Trophoblast cell (in vitro differentiated cells and primary cell): Measurements from ENCODE around the gene LRCH1. TPM values are rescaled to one million over a fixed set of nuclear protein-coding genes. Genes with fewer than 3 reads are reported as not detected.

ENCODE experiments used
- DNase-seq, 2 donors: peaks; one replicate each; pipeline ENCODE4 v3.0.0-alpha.2; 2016
- H2AFZ ChIP-seq: 2 replicates; pipeline ENCODE4 v1.6.1; 2013; ENCODE audit warnings: low read length, moderate library complexity, mild to moderate bottlenecking; ENCODE audit not compliant: insufficient read depth, poor library complexity
- H2AK5ac ChIP-seq: 2 replicates; pipeline ENCODE4 v1.6.1; 2013; ENCODE audit warnings: mild to moderate bottlenecking, low read length
- H2BK120ac ChIP-seq: 2 replicates; pipeline ENCODE4 v1.6.1; 2013; ENCODE audit warnings: low read length, mild to moderate bottlenecking, moderate library complexity; ENCODE audit not compliant: insufficient read depth, poor library complexity
- H2BK12ac ChIP-seq: 2 replicates; pipeline ENCODE4 v1.6.1; 2013; ENCODE audit warnings: mild to moderate bottlenecking, low read length, moderate library complexity
- H2BK5ac ChIP-seq: 2 replicates; pipeline ENCODE4 v1.6.1; 2013; ENCODE audit warnings: low read length, low read depth, moderate library complexity, mild to moderate bottlenecking; ENCODE audit not compliant: poor library complexity
- H3K14ac ChIP-seq: 2 replicates; pipeline ENCODE4 v1.6.1; 2013; ENCODE audit warnings: mild to moderate bottlenecking, low read length
- H3K18ac ChIP-seq: 2 replicates; pipeline ENCODE4 v1.6.1; 2013; ENCODE audit warnings: mild to moderate bottlenecking, low read length
- H3K23ac ChIP-seq: 2 replicates; pipeline ENCODE4 v1.6.1; 2013; ENCODE audit warnings: low read length
- H3K27ac ChIP-seq: 2 replicates; pipeline ENCODE4 v1.5.1; 2013; ENCODE audit warnings: low read depth, mild to moderate bottlenecking, inconsistent platforms, low read length, moderate library complexity
- H3K27me3 ChIP-seq: 2 replicates; pipeline ENCODE4 v1.6.1; 2013; ENCODE audit warnings: inconsistent platforms, mild to moderate bottlenecking, low read length, moderate library complexity; ENCODE audit not compliant: insufficient read depth
- H3K36me3 ChIP-seq, 2 experiments: 1 replicate in 1 of 2; 2 replicates in 1 of 2; pipeline ENCODE4 v1.6.1; 2013; ENCODE audit warnings: low read length in 2 of 2, mild to moderate bottlenecking in 2 of 2, moderate library complexity in 1 of 2; ENCODE audit not compliant: insufficient read depth in 2 of 2, control insufficient read depth in 1 of 2
- H3K4ac ChIP-seq: 2 replicates; pipeline ENCODE4 v1.6.1; 2013; ENCODE audit warnings: low read depth, mild to moderate bottlenecking, low read length, moderate library complexity
- H3K4me1 ChIP-seq, 2 experiments: 1 replicate in 1 of 2; 2 replicates in 1 of 2; pipeline ENCODE4 v1.6.1; 2013; ENCODE audit warnings: low read length in 2 of 2, mild to moderate bottlenecking in 2 of 2, moderate library complexity in 1 of 2; ENCODE audit not compliant: insufficient read depth in 2 of 2, control insufficient read depth in 1 of 2
- H3K4me2 ChIP-seq: 2 replicates; pipeline ENCODE4 v1.6.1; 2013; ENCODE audit warnings: inconsistent platforms, mild to moderate bottlenecking, low read length, moderate library complexity
- H3K4me3 ChIP-seq: 2 replicates; pipeline ENCODE4 v1.5.1; 2013; ENCODE audit warnings: mild to moderate bottlenecking, low read depth, low read length, inconsistent platforms
- H3K79me1 ChIP-seq: one replicate; pipeline ENCODE4 v1.6.1; 2013; ENCODE audit warnings: low read length
- H3K79me2 ChIP-seq: 2 replicates; pipeline ENCODE4 v1.6.1; 2013; ENCODE audit warnings: low read length, mild to moderate bottlenecking; ENCODE audit not compliant: control insufficient read depth, insufficient read depth, poor library complexity
- H3K9ac ChIP-seq: 2 replicates; pipeline ENCODE4 v1.6.1; 2013; ENCODE audit warnings: mild to moderate bottlenecking, low read length
- H3K9me3 ChIP-seq: 2 replicates; pipeline ENCODE4 v1.6.1; 2013; ENCODE audit warnings: low read depth, mild to moderate bottlenecking, control low read depth, inconsistent platforms, low read length; ENCODE audit not compliant: insufficient read depth
- H4K12ac ChIP-seq: 2 replicates; pipeline ENCODE4 v1.6.1; 2013; ENCODE audit warnings: low read depth, mild to moderate bottlenecking, low read length, moderate library complexity
- H4K8ac ChIP-seq: 2 replicates; pipeline ENCODE4 v1.6.1; 2013; ENCODE audit warnings: low read depth, mild to moderate bottlenecking, low read length, moderate library complexity
- H4K91ac ChIP-seq: one replicate; pipeline ENCODE4 v1.6.1; 2013; ENCODE audit warnings: low read depth, mild to moderate bottlenecking, low read length, moderate library complexity
- WGBS: extraction: QIAGEN DNeasy Blood & Tissue Kit; methylation state at CpG from one replicate; pipeline ENCODE4 v1.1.7; 2013; ENCODE audit warnings: missing lambda C conversion rate; ENCODE audit not compliant: insufficient read length, insufficient coverage; ENCODE audit errors: extremely low coverage; 5-methylcytosine and 5-hydroxymethylcytosine counted together
- polyA plus RNA-seq: library from polyadenylated mRNA; stranded (reverse); fragments of 200-250 nt; gene quantifications from 2 replicates; pipeline ENCODE4 v1.2.3, GENCODE V29; 2013

The LRCH1 gene
- polyA plus RNA-seq: 13.9 and 14.1 TPM in 2 replicates

GRCh38 chr13:46552889-46553520 is at the start of gene LRCH1:
LRCH1 (plus strand) TSS chr13:46553170; CDS start chr13:46553397, 227 bp downstream.
- peak within 1 kb of the TSS; percentile 88 for H2BK120ac ChIP-seq
- peak within 1 kb of the TSS; percentile 37 for H2BK12ac ChIP-seq
- peaks cover 6 to 12% of the 10 kb centered on the region in 2 experiments for H3K4me1 ChIP-seq
- H3K18ac ChIP-seq: peak within 1 kb of the TSS; percentile 97
- peak within 1 kb of the TSS; percentile 73 for H2BK5ac ChIP-seq
- no peaks in the 10 kb centered on the region for H3K36me3 ChIP-seq
- H2AK5ac ChIP-seq: peak within 1 kb of the TSS; percentile 56
- H3K4ac ChIP-seq: peak within 1 kb of the TSS; percentile 91
- H3K79me2 ChIP-seq: peaks cover 21% of the 10 kb centered on the region
- no peaks in the 10 kb centered on the region for H3K27me3 ChIP-seq
- H4K8ac ChIP-seq: peak within 1 kb of the TSS; percentile 41
- no peak within 1 kb of the TSS for H3K23ac ChIP-seq
- H3K9me3 ChIP-seq: no peaks in the 10 kb centered on the region
- no CpG with 5 or more reads among the region's 66 CpGs for WGBS
- H3K14ac ChIP-seq: peak within 1 kb of the TSS; percentile 91
- peak within 1 kb of the TSS; percentile 34 for H2AFZ ChIP-seq
- peak within 1 kb of the TSS; percentile 85 for H3K4me2 ChIP-seq
- H3K4me3 ChIP-seq: peak within 1 kb of the TSS; percentile 98
- peak within 1 kb of the TSS; percentile 59 for H4K12ac ChIP-seq
- DNase-seq: peak; percentile 83 to 86
- H3K9ac ChIP-seq: peak within 1 kb of the TSS; percentile 97
- H3K27ac ChIP-seq: peak within 1 kb of the TSS; percentile 76
- peak within 1 kb of the TSS; percentile 80 for H4K91ac ChIP-seq
- peaks cover 24% of the 10 kb centered on the region for H3K79me1 ChIP-seq

GRCh38 chr13:46504036-46504435 is 48.9 kb upstream of the LRCH1 start:
- no peak overlapping the region for H3K14ac ChIP-seq
- no peaks in the 10 kb centered on the region for H3K79me1 ChIP-seq
- no peaks in the 10 kb centered on the region for H3K27me3 ChIP-seq
- no peak overlapping the region for H3K27ac ChIP-seq
- H4K8ac ChIP-seq: no peak overlapping the region
- no peaks in the 10 kb centered on the region for H3K4me1 ChIP-seq
- no peak overlapping the region for H2BK12ac ChIP-seq
- no peak overlapping the region for H4K91ac ChIP-seq
- no peak overlapping the region for H3K4me2 ChIP-seq
- no peaks in the 10 kb centered on the region for H3K79me2 ChIP-seq
- no peak overlapping the region for H2BK5ac ChIP-seq
- peaks cover 4% of the 10 kb centered on the region for H3K9me3 ChIP-seq
- no peak overlapping the region for H3K4me3 ChIP-seq
- H3K23ac ChIP-seq: no peak overlapping the region
- H3K4ac ChIP-seq: no peak overlapping the region
- no peak overlapping the region for H3K18ac ChIP-seq
- no peak overlapping the region for H3K9ac ChIP-seq
- no peaks in the 10 kb centered on the region for H3K36me3 ChIP-seq
- H4K12ac ChIP-seq: no peak overlapping the region
- WGBS: no CpG with 5 or more reads among the region's 2 CpGs
- H2AFZ ChIP-seq: no peak overlapping the region
- H2AK5ac ChIP-seq: no peak overlapping the region
- H2BK120ac ChIP-seq: no peak overlapping the region
- DNase-seq: no peak

DNA sequence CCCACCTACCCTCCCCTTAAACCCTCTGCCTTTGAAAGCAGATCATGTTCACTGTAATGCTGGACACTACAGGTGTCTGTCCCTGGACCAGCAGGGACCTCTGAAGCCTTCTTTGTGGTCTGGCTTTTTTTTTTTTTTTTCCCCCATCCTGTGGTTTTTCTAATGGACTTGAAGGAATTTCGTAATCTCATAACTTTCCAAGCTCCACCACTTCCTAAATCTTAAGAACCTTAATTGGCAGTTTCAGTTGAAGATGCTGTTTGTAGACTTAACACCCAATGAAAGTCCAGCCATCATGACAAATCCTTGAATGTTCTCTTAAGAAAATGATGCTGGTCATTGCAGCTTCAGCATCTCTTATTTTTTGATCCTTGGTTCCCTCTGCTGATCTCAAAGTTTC is 45.0 kb upstream of the LRCH1 start:
- no peaks in the 10 kb centered on the region for H3K36me3 ChIP-seq
- no peak overlapping the region for H4K91ac ChIP-seq
- no peak overlapping the region for H3K9ac ChIP-seq
- H2BK12ac ChIP-seq: no peak overlapping the region
- H2AK5ac ChIP-seq: no peak overlapping the region
- no peak overlapping the region for H4K8ac ChIP-seq
- no peak overlapping the region for H3K4ac ChIP-seq
- no peak overlapping the region for H3K4me2 ChIP-seq
- no peak overlapping the region for H3K18ac ChIP-seq
- H2AFZ ChIP-seq: no peak overlapping the region
- H3K4me3 ChIP-seq: no peak overlapping the region
- H3K79me1 ChIP-seq: no peaks in the 10 kb centered on the region
- H4K12ac ChIP-seq: no peak overlapping the region
- H2BK5ac ChIP-seq: no peak overlapping the region
- no peaks in the 10 kb centered on the region for H3K4me1 ChIP-seq
- no peaks in the 10 kb centered on the region for H3K79me2 ChIP-seq
- WGBS: no CpG with 5 or more reads among the region's 1 CpG
- no peaks in the 10 kb centered on the region for H3K27me3 ChIP-seq
- DNase-seq: no peak
- no peak overlapping the region for H2BK120ac ChIP-seq
- H3K9me3 ChIP-seq: peaks cover 4% of the 10 kb centered on the region
- H3K23ac ChIP-seq: no peak overlapping the region
- H3K14ac ChIP-seq: no peak overlapping the region
- no peak overlapping the region for H3K27ac ChIP-seq

DNA sequence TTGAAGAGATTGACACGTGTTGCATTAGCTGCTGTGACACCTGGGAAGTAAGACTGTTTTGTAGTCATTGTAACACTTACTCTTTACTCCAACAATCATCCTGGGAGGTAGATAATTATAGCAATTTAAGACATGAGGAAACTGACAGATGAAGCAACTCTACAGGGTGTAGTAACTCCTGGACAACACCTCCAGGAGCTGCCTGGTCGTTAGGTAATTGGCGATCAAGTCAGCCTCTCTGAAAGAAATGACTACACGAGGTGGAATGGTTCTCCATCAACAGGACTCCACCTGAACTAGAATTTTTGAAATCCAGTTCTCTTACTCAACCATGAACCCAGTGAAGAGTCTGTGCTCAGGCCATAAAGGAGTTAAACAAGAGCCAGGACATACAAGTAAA is 43.0 kb upstream of the LRCH1 start:
- Histone ChIP-seq H3K36me3 (no peaks in the 10 kb centered on the region), H2BK5ac (no peak overlapping the region), H3K4ac (no peak overlapping the region), H3K79me1 (no peaks in the 10 kb centered on the region), H4K12ac (no peak overlapping the region), H2BK12ac (no peak overlapping the region), H3K27ac (no peak overlapping the region), H3K14ac (no peak overlapping the region), H2AFZ (no peak overlapping the region), H2AK5ac (no peak overlapping the region), H4K91ac (no peak overlapping the region), H3K4me1 (no peaks in the 10 kb centered on the region), H4K8ac (no peak overlapping the region), H3K18ac (no peak overlapping the region), H3K27me3 (no peaks in the 10 kb centered on the region), H3K23ac (no peak overlapping the region), H3K4me2 (no peak overlapping the region), H3K9me3 (peaks cover 3% of the 10 kb centered on the region), H2BK120ac (no peak overlapping the region), H3K4me3 (no peak overlapping the region), H3K9ac (no peak overlapping the region), H3K79me2 (no peaks in the 10 kb centered on the region)
- no CpG with 5 or more reads among the region's 4 CpGs for WGBS
- DNase-seq: peak; percentile 49 to 75
